Smooth muscle cell (in vitro differentiated cells): ENCODE data around the gene COL23A1. TPM values are rescaled to one million over a fixed set of nuclear protein-coding genes. Genes with fewer than 3 reads are reported as not detected.

Source experiments
- DNase-seq: peaks from one replicate; lab custom pipeline; 2025; ENCODE audit not compliant: unreplicated experiment; lab: John Stamatoyannopoulos, UW
- H2AFZ ChIP-seq: fragments of 200-600 bp; sonication (generic); 2 replicates; pipeline ENCODE4 v1.6.0; 2016; ENCODE audit warnings: antibody characterized with exemption, low read depth, mild to moderate bottlenecking
- H3F3A ChIP-seq: fragments of 200-600 bp; sonication (generic); 2 replicates; pipeline ENCODE4 v1.6.0; 2017; ENCODE audit warnings: antibody characterized with exemption, low read depth
- H3K27ac ChIP-seq: fragments of 200-600 bp; sonication (generic); 2 replicates; pipeline ENCODE4 v1.5.1; 2016; ENCODE audit warnings: low read depth, mild to moderate bottlenecking
- H3K27me3 ChIP-seq: fragments of 200-600 bp; sonication (generic); 2 replicates; pipeline ENCODE4 v1.6.1; 2016; ENCODE audit warnings: low read depth, mild to moderate bottlenecking
- H3K36me3 ChIP-seq: fragments of 200-600 bp; sonication (generic); 2 replicates; pipeline ENCODE4 v1.5.1; 2016; ENCODE audit warnings: low read depth
- H3K4me1 ChIP-seq: fragments of 200-600 bp; sonication (generic); 2 replicates; pipeline ENCODE4 v1.5.1; 2016; ENCODE audit warnings: low read depth
- H3K4me2 ChIP-seq: fragments of 200-600 bp; sonication (generic); 2 replicates; pipeline ENCODE4 v1.6.0; 2016; ENCODE audit warnings: mild to moderate bottlenecking
- H3K4me3 ChIP-seq: fragments of 200-600 bp; sonication (generic); 2 replicates; pipeline ENCODE4 v1.5.1; 2016; ENCODE audit warnings: mild to moderate bottlenecking
- H3K79me2 ChIP-seq: fragments of 200-600 bp; sonication (generic); 2 replicates; pipeline ENCODE4 v1.6.0; 2016; ENCODE audit warnings: low read depth, mild to moderate bottlenecking
- H3K9ac ChIP-seq: fragments of 200-600 bp; sonication (generic); 2 replicates; pipeline ENCODE4 v1.6.0; 2016; ENCODE audit warnings: low read depth
- H3K9me3 ChIP-seq: fragments of 200-600 bp; sonication (generic); replicated peaks from 2 replicates; pipeline ENCODE4 v1.5.1; 2016; ENCODE audit warnings: low read depth
- H4K20me1 ChIP-seq: fragments of 200-600 bp; sonication (generic); 2 replicates; pipeline ENCODE4 v1.6.0; 2016; ENCODE audit warnings: low read depth
- WGBS: methylation state at CpG from one replicate; pipeline ENCODE4 v1.1.7; 2016; ENCODE audit warnings: low lambda C conversion rate; 5-methylcytosine and 5-hydroxymethylcytosine counted together
- polyA plus RNA-seq: library from polyadenylated mRNA; unstranded; fragments of >200 nt; fragmentation: Nextera tagmentation; extraction: Ambion mirVana; gene quantifications from 2 replicates; pipeline ENCODE4 v1.2.1, GENCODE V29; 2016
- total RNA-seq: library from RNA; depleted of rRNA; stranded (reverse); fragments of >200 nt; gene quantifications from 2 replicates; pipeline ENCODE4 v1.2.3, GENCODE V29; 2014
- TF ChIP-seq, protein P1 (sequence below): fragments of 200-600 bp; sonication (generic); IDR thresholded peaks from 2 replicates; pipeline ENCODE4 v1.5.1; 2017; ENCODE audit warnings: borderline replicate concordance, mild to moderate bottlenecking, antibody characterized with exemption; ENCODE audit not compliant: insufficient read depth, poor library complexity, severe bottlenecking

COL23A1 gene
- total and polyA plus RNA-seq, 2 experiments from 2014 or later = 5.3 to 27.4 TPM

DNA sequence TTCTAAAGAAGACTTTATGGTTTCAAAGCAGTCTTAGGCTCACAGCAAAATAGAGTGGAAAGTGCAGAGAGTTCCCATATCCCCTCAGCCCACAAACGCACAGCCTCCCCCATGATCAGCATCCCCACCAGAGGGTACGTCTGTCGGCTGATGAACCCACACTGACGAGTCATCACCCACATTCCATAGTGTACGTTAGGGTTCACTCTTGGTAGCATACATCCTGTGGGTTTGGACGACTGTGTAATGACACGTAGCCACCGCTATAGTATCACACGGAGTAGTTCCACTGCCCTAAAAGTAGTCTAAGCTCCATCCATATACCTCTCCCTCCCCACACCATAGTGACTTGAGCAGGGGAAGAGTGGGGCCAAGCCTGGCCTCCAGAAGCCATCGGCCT is 221.9 kb downstream of the COL23A1 start:
- no peak overlapping the region for H3K27ac ChIP-seq
- H3K4me2 ChIP-seq = no peak overlapping the region
- no peak overlapping the region for H3K4me3 ChIP-seq
- no peaks in the 10 kb centered on the region for H3K79me2 ChIP-seq
- H3K9me3 ChIP-seq = no peaks in the 10 kb centered on the region
- no peak for DNase-seq
- no peaks in the 10 kb centered on the region for H4K20me1 ChIP-seq
- peaks cover 14% of the 10 kb centered on the region for H3F3A ChIP-seq
- no peaks in the 10 kb centered on the region for H3K4me1 ChIP-seq
- TF ChIP-seq, protein P1, sequence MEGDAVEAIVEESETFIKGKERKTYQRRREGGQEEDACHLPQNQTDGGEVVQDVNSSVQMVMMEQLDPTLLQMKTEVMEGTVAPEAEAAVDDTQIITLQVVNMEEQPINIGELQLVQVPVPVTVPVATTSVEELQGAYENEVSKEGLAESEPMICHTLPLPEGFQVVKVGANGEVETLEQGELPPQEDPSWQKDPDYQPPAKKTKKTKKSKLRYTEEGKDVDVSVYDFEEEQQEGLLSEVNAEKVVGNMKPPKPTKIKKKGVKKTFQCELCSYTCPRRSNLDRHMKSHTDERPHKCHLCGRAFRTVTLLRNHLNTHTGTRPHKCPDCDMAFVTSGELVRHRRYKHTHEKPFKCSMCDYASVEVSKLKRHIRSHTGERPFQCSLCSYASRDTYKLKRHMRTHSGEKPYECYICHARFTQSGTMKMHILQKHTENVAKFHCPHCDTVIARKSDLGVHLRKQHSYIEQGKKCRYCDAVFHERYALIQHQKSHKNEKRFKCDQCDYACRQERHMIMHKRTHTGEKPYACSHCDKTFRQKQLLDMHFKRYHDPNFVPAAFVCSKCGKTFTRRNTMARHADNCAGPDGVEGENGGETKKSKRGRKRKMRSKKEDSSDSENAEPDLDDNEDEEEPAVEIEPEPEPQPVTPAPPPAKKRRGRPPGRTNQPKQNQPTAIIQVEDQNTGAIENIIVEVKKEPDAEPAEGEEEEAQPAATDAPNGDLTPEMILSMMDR = no peak
- WGBS = 52% methylated on average over 10 of the region's 10 CpGs
- no peak overlapping the region for H3K9ac ChIP-seq
- no peaks in the 10 kb centered on the region for H3K36me3 ChIP-seq
- H2AFZ ChIP-seq = no peak overlapping the region
- H3K27me3 ChIP-seq = no peaks in the 10 kb centered on the region

DNA sequence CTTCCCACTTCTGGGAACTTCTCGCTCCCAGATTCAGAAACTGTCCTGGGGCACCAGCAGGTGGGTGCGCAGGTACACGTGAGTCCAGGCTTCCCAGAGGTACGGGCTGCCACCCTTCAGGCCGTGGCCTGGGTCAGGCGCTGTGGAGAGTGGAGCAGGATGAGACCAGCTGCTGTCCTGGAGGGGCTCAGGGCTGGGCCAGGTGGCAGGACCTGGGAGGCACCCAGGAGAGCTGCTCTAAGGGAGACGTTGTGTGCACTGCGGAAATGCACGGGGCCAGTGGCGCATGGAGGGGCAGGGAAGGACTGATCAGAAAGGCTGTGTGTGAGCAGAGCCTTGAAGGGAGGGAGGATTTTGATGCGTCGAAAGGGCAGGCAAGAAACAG is 222.5 kb downstream of the COL23A1 start:
- TF ChIP-seq, protein P1 = no peak
- no peaks in the 10 kb centered on the region for H3K9me3 ChIP-seq
- H3K4me3 ChIP-seq = no peak overlapping the region
- H3K27me3 ChIP-seq = no peaks in the 10 kb centered on the region
- no peak for DNase-seq
- no peaks in the 10 kb centered on the region for H4K20me1 ChIP-seq
- no peak overlapping the region for H3K27ac ChIP-seq
- H3K36me3 ChIP-seq = no peaks in the 10 kb centered on the region
- no peaks in the 10 kb centered on the region for H3K4me1 ChIP-seq
- whole genome bisulfite sequencing = 83% methylated on average over 12 of the region's 12 CpGs
- peaks cover 10% of the 10 kb centered on the region for H3F3A ChIP-seq
- H3K79me2 ChIP-seq = no peaks in the 10 kb centered on the region
- H3K9ac ChIP-seq = no peak overlapping the region
- no peak overlapping the region for H3K4me2 ChIP-seq
- no peak overlapping the region for H2AFZ ChIP-seq

DNA sequence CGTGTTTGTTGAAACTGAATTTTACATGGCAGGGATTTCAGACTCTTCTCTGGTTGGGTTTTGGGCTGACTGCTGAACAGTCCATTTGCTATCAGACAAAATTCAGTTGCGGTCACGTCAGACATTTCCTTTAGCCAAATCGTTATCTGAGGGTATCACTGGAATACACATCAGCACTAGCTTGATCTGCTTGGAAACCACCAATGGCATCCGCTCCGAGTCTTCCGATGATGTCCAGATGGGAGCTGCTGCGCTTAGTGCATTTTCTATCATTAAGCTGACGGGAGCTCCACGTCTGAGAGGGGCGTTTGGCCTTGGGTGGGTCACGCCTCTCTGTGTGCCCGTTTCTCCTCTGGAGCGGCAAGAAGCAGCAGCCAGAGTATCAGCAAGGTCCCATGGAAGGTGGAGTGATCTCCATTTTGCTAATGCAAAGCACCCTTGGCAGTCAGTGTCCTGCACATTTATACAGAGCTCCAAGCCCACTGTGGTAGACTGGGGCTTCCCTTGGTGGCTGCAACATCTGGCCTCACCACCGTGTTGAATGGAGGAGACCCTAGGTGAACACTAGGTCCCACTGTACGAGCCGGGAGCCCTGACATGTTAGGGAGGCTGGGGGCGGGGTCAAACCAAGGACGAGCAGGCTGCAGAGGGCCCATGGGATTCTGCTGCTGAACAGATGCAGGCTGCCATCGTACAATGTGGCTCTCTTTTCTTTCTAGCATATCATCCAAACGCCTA is 223.0 kb downstream of the COL23A1 start:
- Histone ChIP-seq H3K27ac (no peak overlapping the region), H3K79me2 (no peaks in the 10 kb centered on the region), H3K27me3 (no peaks in the 10 kb centered on the region), H2AFZ (no peak overlapping the region), H3K36me3 (no peaks in the 10 kb centered on the region), H3K4me2 (no peak overlapping the region), H4K20me1 (no peaks in the 10 kb centered on the region), H3F3A (peaks cover 5% of the 10 kb centered on the region), H3K4me3 (no peak overlapping the region), H3K4me1 (no peaks in the 10 kb centered on the region), H3K9me3 (no peaks in the 10 kb centered on the region), H3K9ac (no peak overlapping the region)
- TF ChIP-seq, protein P1 = no peak
- DNase-seq = no peak
- WGBS = 87% methylated on average over 21 of the region's 21 CpGs
